ENCODE measurements around the gene GNG13.

The GNG13 gene

DNA sequence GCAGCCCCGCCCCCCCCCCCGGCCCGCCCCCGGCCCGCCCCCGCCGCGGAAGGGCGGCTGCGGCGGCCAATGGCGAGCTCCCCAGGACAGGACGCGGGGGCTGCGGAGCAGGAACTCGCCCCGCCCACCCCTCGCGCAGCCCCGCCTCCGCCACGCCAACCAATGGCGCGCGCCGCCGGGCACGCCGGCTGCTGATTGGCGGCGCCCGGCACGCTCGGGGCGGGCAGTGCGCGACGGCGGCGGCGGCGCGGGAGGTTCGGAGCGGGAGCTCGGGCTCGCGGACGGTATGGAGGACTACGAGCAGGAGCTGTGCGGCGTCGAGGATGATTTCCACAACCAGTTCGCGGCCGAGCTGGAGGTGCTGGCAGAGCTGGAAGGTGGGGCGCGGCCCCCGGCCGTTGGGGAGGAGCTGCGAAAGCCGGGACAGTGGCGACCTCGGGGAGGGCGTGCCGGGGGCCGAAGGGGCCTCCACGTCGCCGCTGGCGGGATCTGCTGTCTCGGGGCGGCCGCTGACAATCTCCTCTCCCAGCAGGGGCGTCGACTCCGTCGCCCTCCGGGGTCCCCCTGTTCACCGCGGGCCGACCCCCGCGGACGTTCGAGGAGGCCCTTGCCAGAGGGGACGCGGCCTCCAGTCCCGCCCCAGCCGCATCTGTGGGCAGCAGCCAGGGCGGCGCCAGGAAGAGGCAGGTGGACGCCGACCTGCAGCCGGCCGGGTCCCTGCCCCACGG is 12.0 kb downstream of the GNG13 start, which contains the start of gene CHTF18:
Gene CHTF18, plus strand, starts transcription at position 222 of the 728 bp plus-strand sequence. Its CDS starts 65 bp downstream, at position 287.
- TF ChIP-seq, protein P1, sequence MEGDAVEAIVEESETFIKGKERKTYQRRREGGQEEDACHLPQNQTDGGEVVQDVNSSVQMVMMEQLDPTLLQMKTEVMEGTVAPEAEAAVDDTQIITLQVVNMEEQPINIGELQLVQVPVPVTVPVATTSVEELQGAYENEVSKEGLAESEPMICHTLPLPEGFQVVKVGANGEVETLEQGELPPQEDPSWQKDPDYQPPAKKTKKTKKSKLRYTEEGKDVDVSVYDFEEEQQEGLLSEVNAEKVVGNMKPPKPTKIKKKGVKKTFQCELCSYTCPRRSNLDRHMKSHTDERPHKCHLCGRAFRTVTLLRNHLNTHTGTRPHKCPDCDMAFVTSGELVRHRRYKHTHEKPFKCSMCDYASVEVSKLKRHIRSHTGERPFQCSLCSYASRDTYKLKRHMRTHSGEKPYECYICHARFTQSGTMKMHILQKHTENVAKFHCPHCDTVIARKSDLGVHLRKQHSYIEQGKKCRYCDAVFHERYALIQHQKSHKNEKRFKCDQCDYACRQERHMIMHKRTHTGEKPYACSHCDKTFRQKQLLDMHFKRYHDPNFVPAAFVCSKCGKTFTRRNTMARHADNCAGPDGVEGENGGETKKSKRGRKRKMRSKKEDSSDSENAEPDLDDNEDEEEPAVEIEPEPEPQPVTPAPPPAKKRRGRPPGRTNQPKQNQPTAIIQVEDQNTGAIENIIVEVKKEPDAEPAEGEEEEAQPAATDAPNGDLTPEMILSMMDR (conservative IDR thresholded peaks at IDR 0.05; ENCODE audit: low read depth) = no peak
- ChIA-PET POLR2A (ENCODE audit: low non-redundant PET) (interaction anchor here (0.6 to 0.7 kb wide), 6 partner anchors 28 to 687 kb away, joined by 3 to 7 read pairs (median 3); partner anchors contain the start of gene WDR24), CTCF (interaction anchor here (1.0 kb wide), 1 partner anchor 47 kb away, joined by 3 read pairs; no protein-coding TSS in a partner anchor)
- peak within 1 kb of the TSS; percentile 73 for H3K27ac ChIP-seq
- peak; percentile 97 for DNase-seq (ENCODE audit: low spot score)

DNA sequence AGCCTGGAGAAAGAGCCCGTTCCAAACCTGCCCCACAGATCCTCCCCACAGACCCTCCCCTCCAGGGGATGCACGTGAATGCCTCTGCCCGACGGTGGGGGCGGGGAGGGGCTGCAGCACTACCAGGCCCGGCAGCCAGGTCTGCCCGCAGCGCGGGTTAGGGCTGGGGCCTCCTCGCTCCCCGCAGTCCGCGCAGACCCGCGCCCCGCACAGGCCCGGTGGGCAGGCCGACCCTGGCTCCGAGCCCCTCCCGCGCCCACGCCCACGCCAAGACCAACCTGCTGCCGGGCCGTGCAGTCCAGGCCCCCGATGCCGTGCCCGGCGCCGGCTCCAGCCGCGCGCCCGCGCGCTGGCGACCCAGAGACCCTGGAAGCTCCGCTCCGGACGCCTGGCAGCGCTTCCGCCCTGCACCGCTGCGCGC is 12.5 kb downstream of the GNG13 start, which contains the start of gene RPUSD1:
Gene RPUSD1, minus strand, starts transcription at position 404 of the 421 bp plus-strand sequence. CDS start 644 bp downstream, outside the sequence.
- H3K27ac ChIP-seq = peak within 1 kb of the TSS; percentile 73
- DNase-seq (ENCODE audit: low spot score) = no peak
- ChIA-PET POLR2A (ENCODE audit: low non-redundant PET) (interaction anchor here (0.6 to 0.7 kb wide), 4 partner anchors 27 to 294 kb away, joined by 3 to 4 read pairs (median 3); partner anchors contain the start of gene WDR24), CTCF (interaction anchor here (1.0 kb wide), 2 partner anchors 47 to 77 kb away, joined by 3 read pairs; no protein-coding TSS in a partner anchor)
- TF ChIP-seq, protein P1 (conservative IDR thresholded peaks at IDR 0.05; ENCODE audit: low read depth) = no peak

DNA sequence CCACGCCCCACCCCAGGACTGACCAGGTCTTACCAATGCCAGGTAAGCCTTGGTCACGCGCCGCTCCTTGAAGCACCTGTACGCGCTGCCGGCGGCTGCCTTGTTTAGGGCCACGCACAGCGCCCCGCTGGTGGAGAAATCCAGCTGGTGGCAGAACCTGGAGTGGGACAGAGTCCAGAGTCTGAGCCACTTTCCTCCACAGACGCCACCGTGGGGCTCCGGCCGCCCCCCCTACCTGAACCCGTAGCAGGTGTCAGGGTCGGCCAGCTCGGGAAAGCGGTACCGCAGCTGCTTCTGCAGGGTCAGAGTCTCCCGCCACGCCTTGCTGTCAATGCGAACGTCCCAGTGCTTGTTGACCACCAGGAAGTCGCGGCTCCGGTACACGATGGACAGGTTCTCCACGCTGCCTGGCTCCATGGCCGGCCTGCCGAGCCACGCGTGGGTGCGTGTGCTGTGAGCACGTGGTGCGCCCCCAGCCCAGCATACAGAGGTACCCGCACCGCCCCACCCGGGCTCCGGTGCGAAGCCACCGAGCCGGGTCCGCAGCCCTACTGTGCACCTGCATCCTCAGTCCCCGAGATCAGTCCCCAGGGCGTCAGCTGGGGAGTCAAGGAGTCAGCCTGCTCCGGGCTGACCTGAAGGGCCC is 13.1 kb downstream of the GNG13 start:
- no peak for DNase-seq (ENCODE audit: low spot score)
- ChIA-PET CTCF (interaction anchor here (1.0 kb wide), 3 partner anchors 46 to 76 kb away, joined by 3 read pairs; no protein-coding TSS in a partner anchor), POLR2A (ENCODE audit: low non-redundant PET) (interaction anchor here (0.7 kb wide), 1 partner anchor 26 kb away, joined by 4 read pairs; no protein-coding TSS in a partner anchor)
- H3K27ac ChIP-seq = peak overlapping the region; percentile 73
- TF ChIP-seq, protein P1 (conservative IDR thresholded peaks at IDR 0.05; ENCODE audit: low read depth) = no peak

DNA sequence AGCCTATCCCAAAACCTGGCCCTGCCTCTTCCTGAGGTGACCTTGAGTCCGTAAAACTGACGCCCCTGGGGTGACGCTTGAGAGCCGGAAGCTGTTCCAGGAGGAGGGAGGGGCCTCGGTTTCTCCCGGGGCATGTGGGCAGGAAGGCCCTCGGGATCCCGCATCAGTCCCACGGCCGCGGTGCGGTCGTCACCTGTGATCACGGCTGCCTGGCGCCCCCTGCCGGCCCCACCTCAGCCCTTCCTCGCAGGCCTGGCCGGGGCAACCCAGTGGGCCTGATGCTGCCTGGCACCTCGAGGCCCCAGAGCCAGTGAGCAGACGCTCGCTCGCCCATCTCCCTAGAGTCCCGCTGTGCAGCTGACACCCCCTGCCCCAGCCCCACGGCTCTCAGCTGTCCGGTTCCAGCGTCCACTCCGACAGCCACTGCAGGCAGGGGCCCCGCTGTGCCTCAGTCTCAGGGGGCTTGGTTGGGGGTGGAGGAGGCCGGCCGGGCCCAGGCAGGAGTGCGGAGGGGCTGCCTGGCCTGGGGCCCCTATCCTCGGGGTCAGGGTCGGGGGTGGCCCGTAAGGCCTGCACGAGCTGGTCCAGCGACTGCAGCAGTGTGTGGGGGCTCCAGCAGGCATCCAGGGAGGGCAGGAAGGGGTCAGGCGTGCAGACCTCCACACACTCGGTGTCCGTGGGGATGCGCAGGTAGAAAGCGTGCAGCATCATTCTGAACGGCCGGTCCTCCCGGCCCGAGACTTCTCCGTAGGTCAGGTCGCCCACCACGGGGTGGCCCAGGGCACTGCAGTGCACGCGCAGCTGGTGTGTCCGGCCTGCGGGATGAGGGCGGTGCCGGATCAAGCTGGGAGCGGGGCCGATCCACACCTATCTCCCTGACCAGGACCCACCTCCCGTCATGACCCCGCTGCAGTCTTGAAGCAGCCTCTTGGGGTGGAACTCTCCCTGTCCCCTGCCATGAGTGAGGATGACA is 14.7 kb downstream of the GNG13 start:
- peak; percentile 48 for DNase-seq (ENCODE audit: low spot score)
- peak overlapping the region; percentile 76 for H3K27ac ChIP-seq
- TF ChIP-seq, protein P1 (conservative IDR thresholded peaks at IDR 0.05; ENCODE audit: low read depth) = peak; percentile 86
- CTCF ChIA-PET = interaction anchor here (0.6 to 2.1 kb wide), 24 partner anchors 10 to 1006 kb away, joined by 3 to 18 read pairs (median 5); partner anchors contain the start of genes CIAO3, HAGHL, METRN and MSLN
- POLR2A ChIA-PET (ENCODE audit: low non-redundant PET) = interaction anchor here (0.6 kb wide), 1 partner anchor 74 kb away, joined by 3 read pairs; no protein-coding TSS in a partner anchor

DNA sequence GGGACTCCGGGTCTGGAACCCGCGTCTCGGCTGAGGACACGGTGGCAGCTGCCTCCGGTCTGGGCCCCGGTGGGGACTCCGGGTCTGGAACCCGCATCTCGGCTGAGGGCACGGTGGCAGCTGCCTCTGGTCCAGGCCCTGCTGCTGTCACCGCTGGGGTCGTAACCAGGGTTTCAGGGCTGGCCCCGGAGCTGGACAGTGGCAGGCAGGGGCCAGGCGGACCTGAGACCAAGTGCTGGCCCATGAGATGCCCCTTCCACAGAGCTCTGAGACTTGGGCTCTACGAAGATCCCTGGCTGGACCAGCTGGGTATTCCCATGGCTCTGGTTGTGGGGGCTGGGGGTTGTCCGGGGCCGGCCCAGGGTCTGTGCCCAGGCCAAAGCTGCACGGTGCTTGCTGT is 16.1 kb downstream of the GNG13 start:
- POLR2A ChIA-PET (ENCODE audit: low non-redundant PET) = no interaction called here

More for the DNA sequence above, 16.1 kb downstream of the GNG13 start:
- peak overlapping the region; percentile 76 for H3K27ac ChIP-seq
- CTCF ChIA-PET = interaction anchor here (0.6 to 2.1 kb wide), 14 partner anchors 10 to 77 kb away, joined by 3 to 18 read pairs (median 4); partner anchors contain the start of genes ANTKMT, CIAO3, HAGHL and METRN
- no peak for DNase-seq (ENCODE audit: low spot score)
- TF ChIP-seq, protein P1 (conservative IDR thresholded peaks at IDR 0.05; ENCODE audit: low read depth) = no peak
